T-helper 17 cell (primary cell): ENCODE measurements around the gene ZNF516. TPM values are rescaled to one million over a fixed set of nuclear protein-coding genes. Genes with fewer than 3 reads are reported as not detected.

ENCODE experiments used
- ATAC-seq: fragments of 150-1000 bp; cut with Tn5 transposase; 2 replicates; pipeline ENCODE4 v1.10.0; 2021; ENCODE audit warnings: mild to moderate bottlenecking, moderate library complexity
- DNase-seq, 3 donors: peaks; one replicate each; pipeline versions ENCODE4 v3.0.0 to v3.0.0-alpha.2; 2020 to 2021
- H3K9me3 ChIP-seq: one replicate; pipeline ENCODE4 v1.7.0; 2013; ENCODE audit warnings: low read length, mild to moderate bottlenecking; ENCODE audit not compliant: control insufficient read depth, poor library complexity, severe bottlenecking
- H3K27ac Mint-ChIP-seq: one replicate; pipeline ENCODE4 v1.8.0; 2022; ENCODE audit warnings: mild to moderate bottlenecking, moderate library complexity, mixed read lengths
- H3K27me3 Mint-ChIP-seq: one replicate; pipeline ENCODE4 v1.8.0; 2022; ENCODE audit warnings: mixed read lengths
- H3K36me3 Mint-ChIP-seq: one replicate; pipeline ENCODE4 v1.8.0; 2022; ENCODE audit warnings: low read depth, mixed read lengths
- H3K4me1 Mint-ChIP-seq: one replicate; pipeline ENCODE4 v1.8.0; 2022; ENCODE audit warnings: mild to moderate bottlenecking, mixed read lengths
- H3K4me3 Mint-ChIP-seq: one replicate; pipeline ENCODE4 v1.8.0; 2022; ENCODE audit warnings: mild to moderate bottlenecking, moderate library complexity, mixed read lengths
- total RNA-seq, 4 donors: library from RNA in 2 of 4; stranded (reverse) in 2 of 4; gene quantifications; one replicate each; pipeline ENCODE4 v1.2.3 and lab custom pipeline; 2022 to 2026

Gene ZNF516
- total RNA-seq, 2 donors from 2014 or later, result 16.5 to 29.6 TPM

GRCh38 chr18:76441002-76441667 lies 53.9 kb downstream of the ZNF516 start:
- no peaks in the 10 kb centered on the region for H3K9me3 ChIP-seq
- H3K4me1 Mint-ChIP-seq, result peaks cover 14% of the 10 kb centered on the region
- no peaks in the 10 kb centered on the region for H3K27me3 Mint-ChIP-seq
- peaks cover 2% of the 10 kb centered on the region for H3K36me3 Mint-ChIP-seq
- H3K4me3 Mint-ChIP-seq, result no peak overlapping the region
- ATAC-seq, result no peak
- DNase-seq, result no peak
- H3K27ac Mint-ChIP-seq, result no peak overlapping the region

- Mint-ChIP-seq H3K27me3 (no peaks in the 10 kb centered on the region), H3K4me1 (peaks cover 10% of the 10 kb centered on the region), H3K4me3 (no peak overlapping the region), H3K27ac (peak overlapping the region; percentile 14), H3K36me3 (peaks cover 4% of the 10 kb centered on the region)
- H3K9me3 ChIP-seq, result no peaks in the 10 kb centered on the region
- DNase-seq, result no peak
- no peak for ATAC-seq
Observed at GRCh38 chr18:76437910-76438309, 57.1 kb downstream of the ZNF516 start.

- H3K36me3 Mint-ChIP-seq, result peaks cover 4% of the 10 kb centered on the region
- DNase-seq (no peak), ATAC-seq (no peak)
- H3K27me3 Mint-ChIP-seq, result no peaks in the 10 kb centered on the region
- no peaks in the 10 kb centered on the region for H3K9me3 ChIP-seq
- peak overlapping the region; percentile 14 for H3K27ac Mint-ChIP-seq
- H3K4me3 Mint-ChIP-seq, result no peak overlapping the region
- H3K4me1 Mint-ChIP-seq, result peaks cover 19% of the 10 kb centered on the region
Observed at GRCh38 chr18:76437011-76437410, 58.0 kb downstream of the ZNF516 start.

- peaks cover 23% of the 10 kb centered on the region for H3K4me1 Mint-ChIP-seq
- H3K27me3 Mint-ChIP-seq, result no peaks in the 10 kb centered on the region
- peak overlapping the region; percentile 29 for H3K27ac Mint-ChIP-seq
- no peak for ATAC-seq
- H3K4me3 Mint-ChIP-seq, result no peak overlapping the region
- peaks cover 4% of the 10 kb centered on the region for H3K36me3 Mint-ChIP-seq
- no peaks in the 10 kb centered on the region for H3K9me3 ChIP-seq
- DNase-seq, result no peak
Observed at GRCh38 chr18:76436342-76436741, 58.7 kb downstream of the ZNF516 start.

- no peaks in the 10 kb centered on the region for H3K9me3 ChIP-seq
- H3K27me3 Mint-ChIP-seq, result no peaks in the 10 kb centered on the region
- ATAC-seq (no peak), DNase-seq (no peak)
- peaks cover 25% of the 10 kb centered on the region for H3K4me1 Mint-ChIP-seq
- H3K27ac Mint-ChIP-seq, result peak overlapping the region; percentile 29
- peaks cover 2% of the 10 kb centered on the region for H3K36me3 Mint-ChIP-seq
- H3K4me3 Mint-ChIP-seq, result no peak overlapping the region
Observed at GRCh38 chr18:76435316-76435989, 59.6 kb downstream of the ZNF516 start.

GRCh38 chr18:76434452-76434851 lies 60.6 kb downstream of the ZNF516 start:
- H3K27me3 Mint-ChIP-seq, result no peaks in the 10 kb centered on the region
- DNase-seq (no peak), ATAC-seq (no peak)
- H3K4me1 Mint-ChIP-seq, result peaks cover 22% of the 10 kb centered on the region
- no peaks in the 10 kb centered on the region for H3K9me3 ChIP-seq
- peaks cover 2% of the 10 kb centered on the region for H3K36me3 Mint-ChIP-seq
- H3K4me3 Mint-ChIP-seq, result no peak overlapping the region
- H3K27ac Mint-ChIP-seq, result no peak overlapping the region

GRCh38 chr18:76433788-76434187 lies 61.3 kb downstream of the ZNF516 start:
- H3K4me3 Mint-ChIP-seq, result no peak overlapping the region
- peaks cover 2% of the 10 kb centered on the region for H3K36me3 Mint-ChIP-seq
- H3K9me3 ChIP-seq, result no peaks in the 10 kb centered on the region
- no peaks in the 10 kb centered on the region for H3K27me3 Mint-ChIP-seq
- ATAC-seq (no peak), DNase-seq (no peak)
- peaks cover 29% of the 10 kb centered on the region for H3K4me1 Mint-ChIP-seq
- no peak overlapping the region for H3K27ac Mint-ChIP-seq

- no peaks in the 10 kb centered on the region for H3K9me3 ChIP-seq
- peaks cover 2% of the 10 kb centered on the region for H3K36me3 Mint-ChIP-seq
- H3K27ac Mint-ChIP-seq, result peak overlapping the region; percentile 71
- H3K4me1 Mint-ChIP-seq, result peaks cover 34% of the 10 kb centered on the region
- no peaks in the 10 kb centered on the region for H3K27me3 Mint-ChIP-seq
- H3K4me3 Mint-ChIP-seq, result no peak overlapping the region
- ATAC-seq (no peak), DNase-seq (no peak)
Observed at GRCh38 chr18:76432970-76433767, 61.9 kb downstream of the ZNF516 start.

- Mint-ChIP-seq H3K27ac (peak overlapping the region; percentile 71), H3K4me3 (no peak overlapping the region), H3K36me3 (peaks cover 2% of the 10 kb centered on the region), H3K4me1 (peaks cover 37% of the 10 kb centered on the region), H3K27me3 (no peaks in the 10 kb centered on the region)
- no peaks in the 10 kb centered on the region for H3K9me3 ChIP-seq
- DNase-seq (no peak), ATAC-seq (no peak)
Observed at GRCh38 chr18:76432274-76432755, 62.7 kb downstream of the ZNF516 start.

GRCh38 chr18:76431437-76432273 lies 63.4 kb downstream of the ZNF516 start:
- DNase-seq, result no peak
- H3K4me1 Mint-ChIP-seq, result peaks cover 39% of the 10 kb centered on the region
- ATAC-seq, result no peak
- no peaks in the 10 kb centered on the region for H3K27me3 Mint-ChIP-seq
- peaks cover 2% of the 10 kb centered on the region for H3K36me3 Mint-ChIP-seq
- H3K9me3 ChIP-seq, result no peaks in the 10 kb centered on the region
- H3K27ac Mint-ChIP-seq, result peak overlapping the region; percentile 78
- no peak overlapping the region for H3K4me3 Mint-ChIP-seq

GRCh38 chr18:76430636-76431035 lies 64.4 kb downstream of the ZNF516 start:
- no peaks in the 10 kb centered on the region for H3K27me3 Mint-ChIP-seq
- no peaks in the 10 kb centered on the region for H3K9me3 ChIP-seq
- H3K36me3 Mint-ChIP-seq, result peaks cover 2% of the 10 kb centered on the region
- ATAC-seq (no peak), DNase-seq (no peak)
- H3K27ac Mint-ChIP-seq, result no peak overlapping the region
- H3K4me3 Mint-ChIP-seq, result no peak overlapping the region
- peaks cover 46% of the 10 kb centered on the region for H3K4me1 Mint-ChIP-seq

GRCh38 chr18:76429262-76430126 lies 65.5 kb downstream of the ZNF516 start:
- peaks cover 51% of the 10 kb centered on the region for H3K4me1 Mint-ChIP-seq
- H3K4me3 Mint-ChIP-seq, result no peak overlapping the region
- no peak overlapping the region for H3K27ac Mint-ChIP-seq
- no peak for DNase-seq
- ATAC-seq, result no peak
- no peaks in the 10 kb centered on the region for H3K27me3 Mint-ChIP-seq
- no peaks in the 10 kb centered on the region for H3K9me3 ChIP-seq
- no peaks in the 10 kb centered on the region for H3K36me3 Mint-ChIP-seq
